Measurements from ENCODE around the gene TBC1D14.

DNA sequence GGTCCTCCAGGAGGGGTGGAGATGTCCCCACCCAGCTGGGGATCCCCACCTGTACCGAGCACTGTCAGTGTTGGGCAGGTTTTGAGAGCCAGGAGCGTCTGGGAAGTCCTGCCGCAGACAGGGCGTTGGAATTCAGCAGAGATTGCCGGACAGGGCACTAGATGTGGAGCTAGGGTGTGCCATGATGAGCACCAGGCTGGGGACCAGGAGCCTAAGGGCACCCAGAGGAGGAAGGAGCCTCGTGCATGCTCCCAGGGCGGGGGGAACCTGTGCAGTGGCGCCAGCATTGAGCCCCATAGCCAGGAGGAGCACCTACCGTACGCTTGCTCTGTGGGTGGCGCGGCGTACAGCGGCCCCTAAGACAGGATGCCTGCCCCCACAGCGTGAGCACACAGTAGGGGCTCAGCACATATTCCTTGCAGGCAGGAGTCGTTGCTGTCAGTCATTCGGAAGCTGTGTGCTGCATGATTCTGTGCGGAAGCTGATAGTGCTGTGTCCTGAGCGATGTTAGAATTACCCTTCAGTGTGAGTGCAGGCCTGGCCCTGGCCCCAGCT, 114.8 kb downstream of the TBC1D14 start:
- TF ChIP-seq, protein P1, sequence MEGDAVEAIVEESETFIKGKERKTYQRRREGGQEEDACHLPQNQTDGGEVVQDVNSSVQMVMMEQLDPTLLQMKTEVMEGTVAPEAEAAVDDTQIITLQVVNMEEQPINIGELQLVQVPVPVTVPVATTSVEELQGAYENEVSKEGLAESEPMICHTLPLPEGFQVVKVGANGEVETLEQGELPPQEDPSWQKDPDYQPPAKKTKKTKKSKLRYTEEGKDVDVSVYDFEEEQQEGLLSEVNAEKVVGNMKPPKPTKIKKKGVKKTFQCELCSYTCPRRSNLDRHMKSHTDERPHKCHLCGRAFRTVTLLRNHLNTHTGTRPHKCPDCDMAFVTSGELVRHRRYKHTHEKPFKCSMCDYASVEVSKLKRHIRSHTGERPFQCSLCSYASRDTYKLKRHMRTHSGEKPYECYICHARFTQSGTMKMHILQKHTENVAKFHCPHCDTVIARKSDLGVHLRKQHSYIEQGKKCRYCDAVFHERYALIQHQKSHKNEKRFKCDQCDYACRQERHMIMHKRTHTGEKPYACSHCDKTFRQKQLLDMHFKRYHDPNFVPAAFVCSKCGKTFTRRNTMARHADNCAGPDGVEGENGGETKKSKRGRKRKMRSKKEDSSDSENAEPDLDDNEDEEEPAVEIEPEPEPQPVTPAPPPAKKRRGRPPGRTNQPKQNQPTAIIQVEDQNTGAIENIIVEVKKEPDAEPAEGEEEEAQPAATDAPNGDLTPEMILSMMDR (IDR thresholded peaks at IDR 0.05 in 4 of 5, conservative IDR thresholded peaks at IDR 0.05 in 1 of 5): no peak
- no peak for TF ChIP-seq POLR2A (IDR thresholded peaks at IDR 0.05)

All from gastrocnemius medialis (tissue), 4 donors.